D721Med (cell line): Measurements from ENCODE around the gene DPAGT1.

Experiments
- DNase-seq: peaks from one replicate; pipeline ENCODE4 v3.0.0; 2011; ENCODE audit warnings: low spot score; ENCODE audit not compliant: insufficient read length
- FAIRE-seq: peaks from 2 replicates; lab custom pipeline; 2011; peaks lifted over from hg19 to GRCh38; lab: Jason Lieb, UNC
- TF ChIP-seq, protein P1 (sequence below): IDR thresholded peaks from 2 replicates; pipeline ENCODE4 v1.5.1; 2012; ENCODE audit warnings: mild to moderate bottlenecking, control low read depth; ENCODE audit not compliant: insufficient read depth; ENCODE audit errors: missing control alignments

DPAGT1 gene

DNA sequence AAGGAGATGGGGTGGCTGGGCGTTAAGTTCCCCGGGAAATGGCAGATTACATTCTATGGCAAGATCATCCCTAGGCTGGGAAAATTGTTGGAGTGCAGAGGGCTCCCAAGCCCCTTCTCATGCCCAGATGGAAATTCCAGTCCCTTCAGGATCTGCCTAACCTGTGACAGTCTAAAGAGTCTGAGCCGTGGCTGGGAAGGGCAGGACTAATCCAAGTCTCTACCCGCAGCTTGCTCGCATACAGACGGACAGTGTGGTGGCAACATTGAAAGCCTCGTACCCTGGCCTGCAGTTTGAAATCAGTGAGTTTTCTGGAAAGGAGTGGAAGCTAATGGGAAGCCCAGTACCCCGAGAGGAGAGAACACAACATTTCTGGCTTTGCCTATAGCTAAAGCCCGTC, 13.2 kb downstream of the DPAGT1 start:
- no peak for FAIRE-seq
- DNase-seq: no peak
- TF ChIP-seq, protein P1, sequence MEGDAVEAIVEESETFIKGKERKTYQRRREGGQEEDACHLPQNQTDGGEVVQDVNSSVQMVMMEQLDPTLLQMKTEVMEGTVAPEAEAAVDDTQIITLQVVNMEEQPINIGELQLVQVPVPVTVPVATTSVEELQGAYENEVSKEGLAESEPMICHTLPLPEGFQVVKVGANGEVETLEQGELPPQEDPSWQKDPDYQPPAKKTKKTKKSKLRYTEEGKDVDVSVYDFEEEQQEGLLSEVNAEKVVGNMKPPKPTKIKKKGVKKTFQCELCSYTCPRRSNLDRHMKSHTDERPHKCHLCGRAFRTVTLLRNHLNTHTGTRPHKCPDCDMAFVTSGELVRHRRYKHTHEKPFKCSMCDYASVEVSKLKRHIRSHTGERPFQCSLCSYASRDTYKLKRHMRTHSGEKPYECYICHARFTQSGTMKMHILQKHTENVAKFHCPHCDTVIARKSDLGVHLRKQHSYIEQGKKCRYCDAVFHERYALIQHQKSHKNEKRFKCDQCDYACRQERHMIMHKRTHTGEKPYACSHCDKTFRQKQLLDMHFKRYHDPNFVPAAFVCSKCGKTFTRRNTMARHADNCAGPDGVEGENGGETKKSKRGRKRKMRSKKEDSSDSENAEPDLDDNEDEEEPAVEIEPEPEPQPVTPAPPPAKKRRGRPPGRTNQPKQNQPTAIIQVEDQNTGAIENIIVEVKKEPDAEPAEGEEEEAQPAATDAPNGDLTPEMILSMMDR: no peak

DNA sequence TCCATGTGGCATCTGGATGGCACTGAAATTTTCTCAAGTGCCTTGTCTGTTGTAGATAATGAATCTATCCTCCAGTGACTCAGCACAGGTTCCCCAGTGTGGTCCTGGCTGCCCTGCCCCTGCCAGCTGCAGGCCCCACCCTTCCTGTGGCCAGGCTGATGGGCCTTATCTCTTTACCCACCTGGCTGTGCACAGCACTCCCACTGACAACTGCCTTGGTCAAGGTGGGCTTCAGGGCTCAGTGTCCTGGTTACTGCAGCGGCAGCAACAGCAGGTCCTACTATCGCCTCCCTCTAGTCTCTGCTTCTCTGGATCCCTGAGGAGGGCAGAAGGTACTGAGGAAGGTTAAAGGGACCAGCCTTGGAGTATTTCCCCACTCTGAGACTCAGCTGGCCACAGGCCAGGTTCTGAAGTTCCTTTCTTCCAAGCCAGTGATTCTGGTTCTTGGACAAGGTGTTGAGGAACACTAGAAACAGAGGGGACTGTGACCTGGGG, 13.9 kb downstream of the DPAGT1 start:
- DNase-seq (no peak), FAIRE-seq (no peak)
- TF ChIP-seq, protein P1: no peak

DNA sequence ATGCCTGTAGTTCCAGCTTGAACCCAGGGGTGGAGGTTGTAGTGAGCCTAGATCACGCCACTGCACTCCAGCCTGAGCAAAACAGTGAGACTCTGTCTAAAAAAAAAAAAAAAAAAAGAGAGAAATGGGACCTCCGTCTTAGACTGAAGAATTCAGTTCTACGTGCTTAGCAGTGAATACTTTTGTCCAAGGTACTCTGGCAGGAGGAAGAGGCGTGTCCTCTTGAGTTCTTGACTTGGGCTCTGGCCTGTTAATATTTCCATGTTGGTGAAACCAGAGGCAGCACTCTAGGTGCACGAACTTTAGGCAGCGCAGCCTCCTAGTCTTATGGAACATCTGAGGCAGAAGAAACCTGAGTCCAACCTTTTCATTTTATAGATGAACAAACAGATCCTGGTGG, 14.5 kb downstream of the DPAGT1 start:
- TF ChIP-seq, protein P1: no peak
- FAIRE-seq: no peak
- DNase-seq: no peak

DNA sequence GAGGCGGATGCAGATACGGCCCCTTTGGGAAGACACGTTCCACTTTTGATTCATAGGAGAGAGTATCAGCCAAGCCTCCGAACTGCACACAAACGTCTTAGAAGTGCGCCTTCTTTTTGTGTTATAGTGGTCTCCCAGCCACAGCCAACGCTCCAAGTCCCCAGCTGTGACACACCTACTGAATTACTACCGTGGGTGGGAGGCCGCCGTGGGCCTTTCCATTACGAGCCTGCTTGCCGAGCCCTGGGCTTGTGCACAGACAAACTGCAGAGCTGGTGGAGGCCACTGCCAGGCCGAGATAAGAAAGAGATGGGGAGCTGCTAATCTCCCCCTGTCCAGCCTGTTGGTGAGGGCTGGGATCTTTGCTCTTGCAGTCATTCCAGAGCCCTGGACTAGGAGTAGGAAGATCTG, 16.2 kb downstream of the DPAGT1 start:
- DNase-seq: no peak
- FAIRE-seq: no peak
- TF ChIP-seq, protein P1: no peak

DNA sequence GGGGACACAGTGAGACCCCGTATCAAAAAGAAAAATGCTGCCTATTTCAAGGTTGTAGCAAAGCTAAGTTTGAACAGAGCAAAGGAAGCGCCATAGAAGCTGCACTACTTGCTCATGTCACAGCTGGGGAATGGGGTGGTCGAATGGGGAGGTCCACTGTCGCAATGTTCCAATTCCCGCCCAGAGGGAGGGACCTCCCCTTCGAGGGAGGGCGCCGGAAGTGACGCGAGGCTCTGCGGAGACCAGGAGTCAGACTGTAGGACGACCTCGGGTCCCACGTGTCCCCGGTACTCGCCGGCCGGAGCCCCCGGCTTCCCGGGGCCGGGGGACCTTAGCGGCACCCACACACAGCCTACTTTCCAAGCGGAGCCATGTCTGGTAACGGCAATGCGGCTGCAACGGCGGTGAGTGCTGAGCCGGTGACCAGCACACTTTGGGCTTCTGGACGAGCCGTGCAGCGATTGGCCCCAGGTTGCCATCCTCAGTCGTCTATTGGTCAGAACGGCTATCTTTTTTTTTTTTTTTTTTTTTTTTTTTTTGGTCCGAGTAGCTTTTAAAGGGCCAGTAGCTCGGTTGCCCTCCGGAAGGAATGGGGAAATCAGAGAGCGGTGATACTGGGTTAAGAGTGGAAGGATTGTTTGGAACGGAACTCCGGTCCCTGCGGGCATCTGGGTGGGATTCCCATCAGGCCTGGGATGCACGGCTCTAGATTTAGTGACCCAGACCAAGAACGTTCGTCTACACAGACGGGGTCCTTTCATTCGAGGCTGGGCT, 16.8 kb downstream of the DPAGT1 start, which contains the start of gene HMBS:
HMBS (plus strand) TSS at position 219 of the 774 bp plus-strand sequence; CDS start at position 372, 153 bp downstream.
- DNase-seq: peak; percentile 79
- TF ChIP-seq, protein P1: no peak
- no peak for FAIRE-seq

DNA sequence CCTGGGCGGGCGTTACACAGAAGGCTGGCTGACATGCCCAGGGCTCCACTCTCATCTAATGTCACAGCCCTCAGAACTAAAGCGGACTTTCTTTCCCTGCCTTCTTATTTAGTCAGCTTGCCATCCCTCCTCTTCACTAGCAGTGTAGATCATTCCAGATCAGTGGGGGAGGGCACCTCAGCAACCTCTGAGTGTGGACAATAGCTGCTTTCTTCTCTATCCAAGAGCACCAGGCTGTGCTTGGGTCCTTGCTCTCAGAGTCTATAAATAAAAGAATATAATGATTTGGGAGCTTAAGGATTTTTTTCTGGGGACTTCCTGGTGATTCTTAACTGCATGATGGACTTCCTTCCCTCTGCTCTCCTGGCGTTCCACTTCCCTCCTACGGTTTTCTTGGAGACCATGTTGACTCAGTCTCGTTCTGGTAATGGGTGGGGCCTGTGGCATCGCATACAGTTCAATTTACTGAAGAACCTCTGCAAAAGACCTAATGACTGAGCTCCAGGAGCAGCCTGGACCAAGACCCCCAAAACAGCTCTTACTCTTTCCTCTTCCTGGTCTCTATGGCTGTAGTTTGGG, 19.9 kb downstream of the DPAGT1 start:
- FAIRE-seq: no peak
- TF ChIP-seq, protein P1: no peak
- DNase-seq: no peak
